Esophagus squamous epithelium (tissue), 5 donors: Measurements from ENCODE around the gene ADAMTS15. TPM values are rescaled to one million over a fixed set of nuclear protein-coding genes. Genes with fewer than 3 reads are reported as not detected.
A peak's percentile ranks its signal among the peaks of the same experiment; 100 is the strongest.

Experiments
- DNase-seq: peaks from one replicate; lab custom pipeline; 2025; lab: John Stamatoyannopoulos, UW
- H3K27ac ChIP-seq, 4 donors: fragments of 200-600 bp; sonication (generic); one replicate each; pipeline ENCODE4 v1.5.1; 2016 to 2019; ENCODE audit warnings: mild to moderate bottlenecking in 1 of 4
- H3K27me3 ChIP-seq, 4 donors: fragments of 200-600 bp; sonication (generic); 1 replicate in 3 of 4; 2 replicates in 1 of 4; pipeline versions ENCODE4 v1.5.1 to v1.6.0; 2017 to 2021; ENCODE audit warnings: antibody characterized with exemption in 1 of 4
- H3K36me3 ChIP-seq, 3 donors: fragments of 200-600 bp; sonication (generic); one replicate each; pipeline ENCODE4 v1.5.1; 2016 to 2019
- H3K4me1 ChIP-seq, 3 donors: fragments of 200-600 bp; sonication (generic); one replicate each; pipeline ENCODE4 v1.5.1; 2017 to 2019
- H3K4me3 ChIP-seq, 4 donors: fragments of 200-600 bp; sonication (generic); 1 replicate in 3 of 4; 2 replicates in 1 of 4; pipeline ENCODE4 v1.5.1; 2016 to 2019; ENCODE audit warnings: mild to moderate bottlenecking in 2 of 4, moderate library complexity in 1 of 4
- H3K9me3 ChIP-seq, 3 donors: fragments of 200-600 bp; sonication (generic); one replicate each; pipeline ENCODE4 v1.5.1; 2016 to 2019
- CTCF ChIP-seq, 6 experiments: fragments of 450-650 bp in 4 of 6; fragments of 200-600 bp in 2 of 6; sonication (generic) in 2 of 6; IDR thresholded peaks; one replicate each; pipeline ENCODE4 v1.5.1; 2016 to 2019; ENCODE audit warnings: antibody characterized with exemption in 6 of 6, mild to moderate bottlenecking in 4 of 6, moderate library complexity in 4 of 6
- POLR2A ChIP-seq, 4 donors: fragments of 450-650 bp; IDR thresholded peaks; one replicate each; pipeline ENCODE4 v1.6.1; 2017; ENCODE audit warnings: antibody characterized with exemption in 4 of 4, mild to moderate bottlenecking in 4 of 4, moderate library complexity in 3 of 4
- WGBS, 2 donors: methylation state at CpG; one replicate each; pipeline ENCODE4 v1.1.5; 2018; 5-methylcytosine and 5-hydroxymethylcytosine counted together
- intact Hi-C: fragments of 100-400 bp; cut with DNase I; formaldehyde crosslinking; loops from one replicate; pipeline ENCODE4 v1.15.0; 2022
- total RNA-seq, 4 donors: library from RNA; depleted of rRNA; stranded (reverse); fragments of >200 nt; gene quantifications; one replicate each; pipeline ENCODE4 v1.1.0, GENCODE V29; 2016
- donor health status: DM: yes; HTN: yes; CAD: no.

ADAMTS15 gene
- total RNA-seq, 4 donors from 2014 or later, result 0.11 to 5.7 (median 2.1) TPM

GRCh38 chr11:130518164-130518680 lies 69.8 kb downstream of the ADAMTS15 start:
- WGBS, 2 donors, result 71 to 79% methylated on average over 4 of the region's 4 CpGs
- DNase-seq, result no peak
- Histone ChIP-seq H3K36me3 (no peaks in the 10 kb centered on the region), H3K4me3 (no peak overlapping the region), H3K27me3 (no peaks in the 10 kb centered on the region), H3K9me3 (no peaks in the 10 kb centered on the region), H3K27ac (no peak overlapping the region), H3K4me1 (peaks cover 0 to 20% (median 13%) of the 10 kb centered on the region in 3 donors)
- TF ChIP-seq POLR2A (IDR thresholded peaks at IDR 0.05) (no peak), CTCF (IDR thresholded peaks at IDR 0.05) (no peak)
- intact Hi-C loops, result no loop called here

- Histone ChIP-seq H3K27ac (no peak overlapping the region), H3K27me3 (no peaks in the 10 kb centered on the region), H3K4me1 (peaks cover 0 to 23% (median 14%) of the 10 kb centered on the region in 3 donors), H3K9me3 (no peaks in the 10 kb centered on the region), H3K4me3 (no peak overlapping the region), H3K36me3 (no peaks in the 10 kb centered on the region)
- intact Hi-C loops, result no loop called here
- 81 to 86% methylated on average over 7 to 11 of the region's 11 CpGs for WGBS, 2 donors
- TF ChIP-seq POLR2A (IDR thresholded peaks at IDR 0.05), result no peak
- no peak for DNase-seq
Observed at GRCh38 chr11:130519128-130519932, 70.9 kb downstream of the ADAMTS15 start.

GRCh38 chr11:130520271-130520671 lies 71.8 kb downstream of the ADAMTS15 start:
- Histone ChIP-seq H3K36me3 (no peaks in the 10 kb centered on the region), H3K4me3 (no peak overlapping the region), H3K4me1 (peaks cover 0 to 23% (median 14%) of the 10 kb centered on the region in 3 donors), H3K9me3 (no peaks in the 10 kb centered on the region), H3K27ac (peak overlapping the region in 3 of 4 donors; percentile 4 to 61 (median 42)), H3K27me3 (no peaks in the 10 kb centered on the region)
- WGBS, 2 donors, result 48 to 57% methylated on average over 5 of the region's 7 CpGs
- no peak for DNase-seq
- no peak for TF ChIP-seq POLR2A (IDR thresholded peaks at IDR 0.05)
- no peak for TF ChIP-seq CTCF (IDR thresholded peaks at IDR 0.05)
- intact Hi-C loops, result no loop called here

- peak overlapping the region; percentile 52 to 93 (median 80) for H3K27ac ChIP-seq
- H3K36me3 ChIP-seq, result no peaks in the 10 kb centered on the region
- DNase-seq, result no peak
- H3K4me3 ChIP-seq, result no peak overlapping the region
- WGBS, 2 donors, result 27 to 50% methylated on average over 3 to 7 of the region's 9 CpGs
- peaks cover 0 to 23% (median 14%) of the 10 kb centered on the region in 3 donors for H3K4me1 ChIP-seq
- H3K9me3 ChIP-seq, result no peaks in the 10 kb centered on the region
- TF ChIP-seq CTCF (IDR thresholded peaks at IDR 0.05) (no peak), POLR2A (IDR thresholded peaks at IDR 0.05) (peak in 1 of 4 donors; percentile 17)
- H3K27me3 ChIP-seq, result no peaks in the 10 kb centered on the region
- intact Hi-C loops, result no loop called here
Observed at GRCh38 chr11:130522284-130522961, 74.0 kb downstream of the ADAMTS15 start.

- H3K36me3 ChIP-seq, result no peaks in the 10 kb centered on the region
- intact Hi-C loops, result no loop called here
- H3K27me3 ChIP-seq, result no peaks in the 10 kb centered on the region
- no peak for DNase-seq
- 70 to 90% methylated on average over 2 of the region's 2 CpGs for WGBS, 2 donors
- no peaks in the 10 kb centered on the region for H3K9me3 ChIP-seq
- H3K4me1 ChIP-seq, result peaks cover 0 to 23% (median 14%) of the 10 kb centered on the region in 3 donors
- no peak overlapping the region for H3K4me3 ChIP-seq
- H3K27ac ChIP-seq, result peak overlapping the region; percentile 52 to 93 (median 80)
- TF ChIP-seq POLR2A (IDR thresholded peaks at IDR 0.05), result no peak
Observed at GRCh38 chr11:130523166-130523565, 74.7 kb downstream of the ADAMTS15 start.
